OCI-LY7 (cell line): ENCODE measurements around the gene GDI1. TPM values are rescaled to one million over a fixed set of nuclear protein-coding genes. Genes with fewer than 3 reads are reported as not detected.

Source experiments
- BruUV-seq: library from RNA; stranded (reverse); fragments of 400-500 nt; replicated peaks from 2 replicates; lab custom pipeline; 2021; lab: Mats Ljungman, UMichigan
- CTCF ChIA-PET: fragments of 300-600 bp; sonication (Branson Sonifier 250); formaldehyde crosslinking; loops from one replicate; lab custom pipeline; 2022; ENCODE audit warnings: antibody characterized with exemption; ENCODE audit not compliant: unreplicated experiment; lab: Charles Lee
- POLR2A ChIA-PET: fragments of 300-600 bp; sonication (Branson Sonifier 250); formaldehyde crosslinking; loops from one replicate; lab custom pipeline; 2022; ENCODE audit warnings: antibody characterized with exemption; lab: Charles Lee
- DNase-seq: peaks from one replicate; pipeline ENCODE4 v3.0.0-alpha.2; 2015; ENCODE audit warnings: low spot score
- H2AFZ ChIP-seq: fragments of 200-600 bp; sonication (generic), shearing (Covaris generic); 2 replicates; pipeline ENCODE4 v1.6.1; 2014; ENCODE audit warnings: mild to moderate bottlenecking, antibody characterized with exemption, low read length, moderate library complexity
- H3K27ac ChIP-seq: fragments of 200-600 bp; sonication (generic); 2 replicates; pipeline ENCODE4 v1.5.1; 2014; ENCODE audit warnings: mixed run types, low read depth, mild to moderate bottlenecking, moderate library complexity, low read length, inconsistent platforms; ENCODE audit not compliant: poor library complexity, severe bottlenecking
- H3K36me3 ChIP-seq: fragments of 200-600 bp; sonication (generic); 2 replicates; pipeline ENCODE4 v1.6.1; 2014; ENCODE audit warnings: mild to moderate bottlenecking, antibody characterized with exemption, low read length, moderate library complexity, mixed read lengths; ENCODE audit not compliant: insufficient read depth
- H3K4me1 ChIP-seq: fragments of 200-600 bp; sonication (generic); 2 replicates; pipeline ENCODE4 v1.5.1; 2014; ENCODE audit warnings: mild to moderate bottlenecking, low read length; ENCODE audit not compliant: insufficient read depth, poor library complexity, severe bottlenecking
- H3K4me2 ChIP-seq: fragments of 200-600 bp; sonication (generic); 2 replicates; pipeline ENCODE4 v1.6.1; 2014; ENCODE audit warnings: mild to moderate bottlenecking, low read length
- H3K4me3 ChIP-seq: fragments of 200-600 bp; sonication (generic); 2 replicates; pipeline ENCODE4 v1.5.1; 2014; ENCODE audit warnings: mild to moderate bottlenecking, low read depth, low read length; ENCODE audit not compliant: poor library complexity, severe bottlenecking
- H3K79me2 ChIP-seq: fragments of 200-600 bp; sonication (generic); 2 replicates; pipeline ENCODE4 v1.6.1; 2016; ENCODE audit warnings: low read depth, mild to moderate bottlenecking, low read length, moderate library complexity, mixed read lengths; ENCODE audit not compliant: insufficient read depth
- H3K9me2 ChIP-seq: fragments of 200-600 bp; sonication (generic); 2 replicates; pipeline ENCODE4 v1.6.1; 2016; ENCODE audit warnings: mild to moderate bottlenecking, low read length, mixed read lengths; ENCODE audit not compliant: insufficient read depth
- H3K9me3 ChIP-seq: fragments of 200-600 bp; sonication (generic); 2 replicates; pipeline ENCODE4 v1.6.1; 2014; ENCODE audit warnings: mild to moderate bottlenecking, mixed run types, low read length, mixed read lengths
- H4K20me1 ChIP-seq: fragments of 200-600 bp; sonication (generic); 2 replicates; pipeline ENCODE4 v1.6.1; 2014; ENCODE audit warnings: mild to moderate bottlenecking, antibody characterized with exemption, low read length, moderate library complexity, mixed read lengths; ENCODE audit not compliant: insufficient read depth
- CTCF ChIP-seq: fragments of 200-600 bp; sonication (generic); conservative IDR thresholded peaks from 2 replicates; pipeline ENCODE4 v1.5.1; 2014; ENCODE audit warnings: mild to moderate bottlenecking, antibody characterized with exemption, low read length, moderate library complexity, mixed read lengths
- EZH2phosphoT487 ChIP-seq: fragments of 200-600 bp; sonication (generic); IDR thresholded peaks from 2 replicates; pipeline ENCODE4 v1.6.1; 2018; ENCODE audit warnings: low read depth, borderline replicate concordance, mild to moderate bottlenecking, mixed run types, antibody characterized with exemption, low read length, moderate library complexity, mixed read lengths
- intact Hi-C: fragments of 100-400 bp; cut with micrococcal nuclease; formaldehyde crosslinking; loops from one replicate; pipeline ENCODE4 v1.10.0; 2022; ENCODE audit not compliant: unreplicated experiment
- total RNA-seq, 2 experiments: library from RNA; depleted of rRNA in 1 of 2; stranded (reverse); fragments of >200 nt in 1 of 2; shearing (Covaris generic) in 1 of 2; gene quantifications; 2 replicates each; pipeline ENCODE4 v1.2.3, GENCODE V29; 2014 to 2022

Gene GDI1
- total RNA-seq, 2 experiments from 2014 or later, result 76.6 to 103 TPM

GRCh38 chrX:154470434-154470833 lies 33.5 kb downstream of the GDI1 start:
- Histone ChIP-seq H2AFZ (no peak overlapping the region), H3K9me2 (no peaks in the 10 kb centered on the region), H3K36me3 (no peaks in the 10 kb centered on the region), H3K79me2 (no peaks in the 10 kb centered on the region), H3K4me3 (no peak overlapping the region), H3K4me2 (no peak overlapping the region), H3K9me3 (no peaks in the 10 kb centered on the region), H3K27ac (no peak overlapping the region), H3K4me1 (no peaks in the 10 kb centered on the region), H4K20me1 (no peaks in the 10 kb centered on the region)
- BruUV-seq, result no TSS peak
- POLR2A ChIA-PET, result no interaction called here
- no peak for DNase-seq
- CTCF ChIA-PET, result no interaction called here
- TF ChIP-seq CTCF (no peak), EZH2phosphoT487 (no peak)
- intact Hi-C loops, result no loop called here

- no peaks in the 10 kb centered on the region for H3K9me2 ChIP-seq
- H3K79me2 ChIP-seq, result no peaks in the 10 kb centered on the region
- H3K9me3 ChIP-seq, result no peaks in the 10 kb centered on the region
- H3K27ac ChIP-seq, result no peak overlapping the region
- H3K36me3 ChIP-seq, result no peaks in the 10 kb centered on the region
- intact Hi-C loops, result no loop called here
- H4K20me1 ChIP-seq, result no peaks in the 10 kb centered on the region
- no TSS peak for BruUV-seq
- no peak overlapping the region for H2AFZ ChIP-seq
- DNase-seq, result no peak
- no peak overlapping the region for H3K4me3 ChIP-seq
- H3K4me2 ChIP-seq, result no peak overlapping the region
- ChIA-PET POLR2A (no interaction called here), CTCF (no interaction called here)
- no peak for TF ChIP-seq CTCF
- TF ChIP-seq EZH2phosphoT487, result no peak
- no peaks in the 10 kb centered on the region for H3K4me1 ChIP-seq
Observed at GRCh38 chrX:154470914-154471568, 34.1 kb downstream of the GDI1 start.

GRCh38 chrX:154471839-154472684 lies 35.1 kb downstream of the GDI1 start:
- no peak overlapping the region for H2AFZ ChIP-seq
- no peak overlapping the region for H3K4me2 ChIP-seq
- H3K27ac ChIP-seq, result no peak overlapping the region
- H3K9me3 ChIP-seq, result no peaks in the 10 kb centered on the region
- DNase-seq, result no peak
- no peaks in the 10 kb centered on the region for H3K9me2 ChIP-seq
- H3K79me2 ChIP-seq, result no peaks in the 10 kb centered on the region
- TF ChIP-seq EZH2phosphoT487 (no peak), CTCF (no peak)
- H3K4me3 ChIP-seq, result no peak overlapping the region
- intact Hi-C loops, result no loop called here
- BruUV-seq, result no TSS peak
- no peaks in the 10 kb centered on the region for H4K20me1 ChIP-seq
- no peaks in the 10 kb centered on the region for H3K36me3 ChIP-seq
- CTCF ChIA-PET, result no interaction called here
- H3K4me1 ChIP-seq, result no peaks in the 10 kb centered on the region
- POLR2A ChIA-PET, result no interaction called here
